Endothelial cell of umbilical vein (primary cell): ENCODE data around the gene PNPO. TPM values are rescaled to one million over a fixed set of nuclear protein-coding genes. Genes with fewer than 3 reads are reported as not detected.

Source experiments
- BruUV-seq: library from RNA; stranded (reverse); fragments of 400-500 nt; replicated peaks from 2 replicates; lab custom pipeline; 2021; lab: Mats Ljungman, UMichigan
- CTCF ChIA-PET: fragments of 300-600, 350-600 bp; sonication (Branson Sonifier 250); formaldehyde crosslinking; loops from one replicate; lab custom pipeline; 2021; ENCODE audit warnings: antibody characterized with exemption, inconsistent platforms; lab: Charles Lee
- POLR2A ChIA-PET: fragments of 300-600, 350-600 bp; sonication (Branson Sonifier 250); formaldehyde crosslinking; loops from one replicate; lab custom pipeline; 2021; ENCODE audit warnings: antibody characterized with exemption, inconsistent platforms; lab: Charles Lee
- DNase-seq: peaks from one replicate; pipeline ENCODE4 v3.0.0-alpha.2; 2011; ENCODE audit warnings: low read depth, low spot score
- FAIRE-seq: peaks from 2 replicates; lab custom pipeline; 2011; peaks lifted over from hg19 to GRCh38; lab: Jason Lieb, UNC
- H2AFZ ChIP-seq: 2 replicates; pipeline ENCODE4 v1.6.0; 2012; ENCODE audit warnings: low read depth, low read length, control low read depth, inconsistent platforms
- H3K27ac ChIP-seq: 2 replicates; pipeline ENCODE4 v1.5.1; 2011; ENCODE audit warnings: low read depth, mild to moderate bottlenecking, control low read depth, low read length, moderate library complexity; ENCODE audit not compliant: insufficient read depth
- H3K27me3 ChIP-seq, 2 experiments: 2 replicates each; pipeline versions ENCODE4 v1.6.0 to v1.6.1; 2011; ENCODE audit warnings: low read length in 2 of 2, mixed read lengths in 1 of 2; ENCODE audit not compliant: control insufficient read depth in 2 of 2, insufficient read depth in 2 of 2
- H3K36me3 ChIP-seq, 2 experiments: 2 replicates in 1 of 2; 3 replicates in 1 of 2; pipeline ENCODE4 v1.5.1; 2011; ENCODE audit warnings: low read length in 2 of 2, mild to moderate bottlenecking in 1 of 2, moderate library complexity in 1 of 2; ENCODE audit not compliant: control insufficient read depth in 2 of 2, insufficient read depth in 2 of 2; ENCODE audit errors: extremely low read depth in 1 of 2
- H3K4me1 ChIP-seq: 3 replicates; pipeline ENCODE4 v1.5.1; 2011; ENCODE audit warnings: mild to moderate bottlenecking, low read length; ENCODE audit not compliant: control insufficient read depth, insufficient read depth; ENCODE audit errors: extremely low read depth
- H3K4me2 ChIP-seq: 2 replicates; pipeline ENCODE4 v1.6.1; 2011; ENCODE audit warnings: low read length, control low read depth, mixed read lengths; ENCODE audit not compliant: insufficient read depth
- H3K4me3 ChIP-seq, 3 experiments: fragments of 200-600 bp in 1 of 3; sonication (generic), shearing (Covaris generic) in 1 of 3; replicated peaks in 1 of 3; 2 replicates each; pipeline ENCODE4 v1.5.1; 2011 to 2016; ENCODE audit warnings: control low read depth in 3 of 3, low read length in 3 of 3, mild to moderate bottlenecking in 2 of 3, inconsistent platforms in 1 of 3, low read depth in 1 of 3, moderate library complexity in 1 of 3; ENCODE audit not compliant: insufficient read depth in 1 of 3
- H3K79me2 ChIP-seq: 2 replicates; pipeline ENCODE4 v1.6.0; 2012; ENCODE audit warnings: low read length, inconsistent platforms; ENCODE audit not compliant: control insufficient read depth, insufficient read depth
- H3K9ac ChIP-seq: replicated peaks from 2 replicates; pipeline ENCODE3; 2011; ENCODE audit warnings: low read length, control low read depth; ENCODE audit not compliant: insufficient read depth; ENCODE audit errors: extremely low read depth
- H3K9me1 ChIP-seq: replicated peaks from 3 replicates; pipeline ENCODE4 v1.6.0; 2011; ENCODE audit warnings: mild to moderate bottlenecking, low read length; ENCODE audit not compliant: control insufficient read depth, insufficient read depth; ENCODE audit errors: extremely low read depth
- H3K9me3 ChIP-seq: replicated peaks from 2 replicates; pipeline ENCODE4 v1.5.1; 2012; ENCODE audit warnings: low read length, inconsistent platforms; ENCODE audit not compliant: control insufficient read depth, insufficient read depth
- H4K20me1 ChIP-seq: replicated peaks from 2 replicates; pipeline ENCODE3; 2011; ENCODE audit warnings: mild to moderate bottlenecking, low read length; ENCODE audit not compliant: control insufficient read depth, insufficient read depth; ENCODE audit errors: extremely low read depth
- CTCF ChIP-seq, 2 donors: IDR thresholded peaks; 1 replicate in 1 of 2; 2 replicates in 1 of 2; pipeline ENCODE4 v1.5.1; 2011; ENCODE audit warnings: low read length in 2 of 2, mild to moderate bottlenecking in 2 of 2, moderate library complexity in 2 of 2, control low read depth in 1 of 2, inconsistent platforms in 1 of 2, low read depth in 1 of 2; ENCODE audit not compliant: insufficient read depth in 1 of 2; ENCODE audit errors: extremely low read depth in 1 of 2
- EZH2 ChIP-seq: IDR thresholded peaks from 2 replicates; pipeline ENCODE4 v1.6.1; 2012; ENCODE audit warnings: borderline replicate concordance, low read depth, mild to moderate bottlenecking, moderate library complexity, low read length, inconsistent platforms; ENCODE audit not compliant: severe bottlenecking
- FOS ChIP-seq: IDR thresholded peaks from 2 replicates; pipeline ENCODE4 v1.6.1; 2011; ENCODE audit warnings: mild to moderate bottlenecking, low read length, moderate library complexity, borderline replicate concordance; ENCODE audit not compliant: insufficient read depth
- GATA2 ChIP-seq: IDR thresholded peaks from 2 replicates; pipeline ENCODE4 v1.7.0; 2011; ENCODE audit warnings: low read depth, mild to moderate bottlenecking, moderate library complexity, mixed read lengths, low read length; ENCODE audit not compliant: insufficient read length, insufficient read depth
- JUN ChIP-seq: IDR thresholded peaks from 2 replicates; pipeline ENCODE4 v1.6.1; 2011; ENCODE audit warnings: borderline replicate concordance, low read depth; ENCODE audit not compliant: insufficient read length, insufficient read depth
- MAX ChIP-seq: IDR thresholded peaks from 2 replicates; pipeline ENCODE4 v1.6.1; 2011; ENCODE audit not compliant: insufficient read depth, insufficient read length
- MYC ChIP-seq: IDR thresholded peaks from one replicate; pipeline ENCODE4 v1.6.1; 2011; ENCODE audit warnings: mild to moderate bottlenecking, low read depth, low read length
- POLR2A ChIP-seq: IDR thresholded peaks from 2 replicates; pipeline ENCODE4 v1.6.1; 2012; ENCODE audit warnings: low read depth, mild to moderate bottlenecking, control low read depth, low read length
- POLR2AphosphoS5 ChIP-seq: IDR thresholded peaks from 2 replicates; pipeline ENCODE4 v1.6.1; 2012; ENCODE audit warnings: low read depth, mild to moderate bottlenecking, control low read depth, low read length, moderate library complexity; ENCODE audit not compliant: insufficient read depth
- dilution Hi-C: fragments of 300-500 bp; cut with MboI; formaldehyde crosslinking; loops from one replicate; pipeline ENCODE4 v1.15.0; 2019; ENCODE audit warnings: low sequenced_read_pairs; ENCODE audit not compliant: extremely low pct_ligation_motif_present
- intact Hi-C: fragments of 100-400 bp; cut with micrococcal nuclease; formaldehyde crosslinking; loops from one replicate; pipeline ENCODE4 v1.10.0; 2022
- polyA plus RNA-seq, 4 experiments: library from polyadenylated mRNA; depleted of rRNA in 3 of 4; stranded (reverse) in 3 of 4; unstranded in 1 of 4; fragments of >200 nt; gene quantifications; 2 replicates each; pipeline versions ENCODE4 v1.2.1 to v1.2.3, GENCODE V29; 2011 to 2012; ENCODE audit warnings: missing spikeins in 1 of 4
- total RNA-seq: library from RNA; stranded (reverse); gene quantifications from 2 replicates; pipeline ENCODE4 v1.2.3, GENCODE V29; 2021

Gene PNPO
- total and polyA plus RNA-seq, 2 donors (not counting 3 experiments of a cell fraction or from before 2014, with no cell fraction given), result 19.7 to 22.0 TPM

- no peaks in the 10 kb centered on the region for H3K79me2 ChIP-seq
- H3K9ac ChIP-seq, result no peak within 1 kb of the TSS
- ChIA-PET POLR2A (no interaction called here), CTCF (interaction anchor here (0.8 to 8.0 kb wide), 5 partner anchors 10 to 68 kb away, joined by 3 to 73 read pairs (median 4); partner anchors contain the start of gene CDK5RAP3)
- no peaks in the 10 kb centered on the region for H3K9me1 ChIP-seq
- TF ChIP-seq CTCF (IDR thresholded peaks at IDR 0.05; ENCODE audit: extremely low read depth in 1 of 2, insufficient read depth in 1 of 2, low read depth in 1 of 2, low read length in 2 of 2) (no peak), POLR2A (no peak), MYC (no peak), EZH2 (no peak), MAX (no peak), POLR2AphosphoS5 (no peak), FOS (no peak), GATA2 (no peak), JUN (no peak)
- no peak within 1 kb of the TSS for H3K4me2 ChIP-seq
- intact Hi-C loops (no loop called here), dilution Hi-C loops (no loop called here)
- no peaks in the 10 kb centered on the region for H3K9me3 ChIP-seq
- no peak within 1 kb of the TSS for H3K4me3 ChIP-seq
- peaks cover 2 to 9% of the 10 kb centered on the region in 2 experiments for H3K27me3 ChIP-seq
- no peak for DNase-seq
- H2AFZ ChIP-seq, result no peak within 1 kb of the TSS
- no peaks in the 10 kb centered on the region for H3K4me1 ChIP-seq
- FAIRE-seq, result no peak
- no TSS peak for BruUV-seq
- no peaks in the 10 kb centered on the region for H3K36me3 ChIP-seq
- no peaks in the 10 kb centered on the region for H4K20me1 ChIP-seq
- H3K27ac ChIP-seq, result no peak within 1 kb of the TSS
Measured at GRCh38 chr17:47957591-47958490, 16.5 kb downstream of the PNPO start, which contains the start of gene PRR15L. Gene PRR15L, minus strand, starts transcription at chr17:47957883. Its CDS starts 4,649 bp downstream, at chr17:47953234.
